Measurements from ENCODE around the gene PIM3. TPM values are rescaled to one million over a fixed set of nuclear protein-coding genes. Genes with fewer than 3 reads are reported as not detected.
A peak's percentile ranks its signal among the peaks of the same experiment; 100 is the strongest.

PIM3 gene
- total RNA-seq, 2 experiments from 2014 or later: 60.1 to 62.3 TPM

- Mint-ChIP-seq H3K36me3 (ENCODE audit: low read depth) (no peaks in the 10 kb centered on the region), H3K27me3 (peaks cover 7% of the 10 kb centered on the region), H3K9me3 (peaks cover 6% of the 10 kb centered on the region), H3K4me1 (peaks cover 14% of the 10 kb centered on the region), H3K4me3 (no peak overlapping the region), H3K27ac (no peak overlapping the region)
- ChIA-PET CTCF (interaction anchor here (0.8 kb wide), 1 partner anchor 34 kb away, joined by 4 read pairs; no protein-coding TSS in a partner anchor), POLR2A (no interaction called here)
- DNase-seq: no peak
Observed at GRCh38 chr22:49996119-49996517, 35.5 kb downstream of the PIM3 start.

GRCh38 chr22:49996518-49997250 lies 36.1 kb downstream of the PIM3 start:
- Mint-ChIP-seq H3K36me3 (ENCODE audit: low read depth) (no peaks in the 10 kb centered on the region), H3K9me3 (peaks cover 2% of the 10 kb centered on the region), H3K4me1 (peaks cover 14% of the 10 kb centered on the region), H3K27ac (no peak overlapping the region), H3K4me3 (no peak overlapping the region), H3K27me3 (peaks cover 4% of the 10 kb centered on the region)
- CTCF ChIA-PET: interaction anchor here (0.8 kb wide), 1 partner anchor 34 kb away, joined by 4 read pairs; no protein-coding TSS in a partner anchor
- POLR2A ChIA-PET: no interaction called here
- no peak for DNase-seq

GRCh38 chr22:49997251-49997599 lies 36.7 kb downstream of the PIM3 start:
- H3K27me3 Mint-ChIP-seq: peaks cover 1% of the 10 kb centered on the region
- no peaks in the 10 kb centered on the region for H3K36me3 Mint-ChIP-seq (ENCODE audit: low read depth)
- no peak for DNase-seq
- no peak overlapping the region for H3K27ac Mint-ChIP-seq
- CTCF ChIA-PET: interaction anchor here (1.2 kb wide), 1 partner anchor 33 kb away, joined by 4 read pairs; no protein-coding TSS in a partner anchor
- POLR2A ChIA-PET: no interaction called here
- H3K4me1 Mint-ChIP-seq: peaks cover 14% of the 10 kb centered on the region
- no peak overlapping the region for H3K4me3 Mint-ChIP-seq
- H3K9me3 Mint-ChIP-seq: no peaks in the 10 kb centered on the region

- ChIA-PET POLR2A (no interaction called here), CTCF (interaction anchor here (1.1 to 1.2 kb wide), 2 partner anchors 15 to 32 kb away, joined by 3 to 4 read pairs; no protein-coding TSS in a partner anchor)
- no peak overlapping the region for H3K4me3 Mint-ChIP-seq
- H3K27me3 Mint-ChIP-seq: peaks cover 1% of the 10 kb centered on the region
- no peak overlapping the region for H3K27ac Mint-ChIP-seq
- peaks cover 14% of the 10 kb centered on the region for H3K4me1 Mint-ChIP-seq
- no peaks in the 10 kb centered on the region for H3K36me3 Mint-ChIP-seq (ENCODE audit: low read depth)
- no peaks in the 10 kb centered on the region for H3K9me3 Mint-ChIP-seq
- DNase-seq: no peak
Observed at GRCh38 chr22:49997932-49998717, 37.6 kb downstream of the PIM3 start.

- H3K36me3 Mint-ChIP-seq (ENCODE audit: low read depth): no peaks in the 10 kb centered on the region
- ChIA-PET POLR2A (no interaction called here), CTCF (interaction anchor here (1.1 kb wide), 1 partner anchor 15 kb away, joined by 3 read pairs; no protein-coding TSS in a partner anchor)
- no peaks in the 10 kb centered on the region for H3K27me3 Mint-ChIP-seq
- DNase-seq: no peak
- no peaks in the 10 kb centered on the region for H3K9me3 Mint-ChIP-seq
- no peak overlapping the region for H3K4me3 Mint-ChIP-seq
- peaks cover 11% of the 10 kb centered on the region for H3K4me1 Mint-ChIP-seq
- H3K27ac Mint-ChIP-seq: no peak overlapping the region
Observed at GRCh38 chr22:49998718-49999062, 38.1 kb downstream of the PIM3 start.

- ChIA-PET POLR2A (no interaction called here), CTCF (no interaction called here)
- peaks cover 11% of the 10 kb centered on the region for H3K4me1 Mint-ChIP-seq
- H3K27ac Mint-ChIP-seq: no peak overlapping the region
- no peaks in the 10 kb centered on the region for H3K9me3 Mint-ChIP-seq
- DNase-seq: peak; percentile 16
- no peak overlapping the region for H3K4me3 Mint-ChIP-seq
- H3K36me3 Mint-ChIP-seq (ENCODE audit: low read depth): no peaks in the 10 kb centered on the region
- no peaks in the 10 kb centered on the region for H3K27me3 Mint-ChIP-seq
Observed at GRCh38 chr22:49999063-49999945, 38.7 kb downstream of the PIM3 start.

GRCh38 chr22:49999946-50000586 lies 39.5 kb downstream of the PIM3 start:
- H3K27me3 Mint-ChIP-seq: peaks cover 1% of the 10 kb centered on the region
- peaks cover 13% of the 10 kb centered on the region for H3K4me1 Mint-ChIP-seq
- H3K4me3 Mint-ChIP-seq: no peak overlapping the region
- no peaks in the 10 kb centered on the region for H3K9me3 Mint-ChIP-seq
- no peak overlapping the region for H3K27ac Mint-ChIP-seq
- ChIA-PET CTCF (no interaction called here), POLR2A (no interaction called here)
- no peak for DNase-seq
- no peaks in the 10 kb centered on the region for H3K36me3 Mint-ChIP-seq (ENCODE audit: low read depth)

- Mint-ChIP-seq H3K27me3 (peaks cover 3% of the 10 kb centered on the region), H3K9me3 (no peaks in the 10 kb centered on the region), H3K4me3 (no peak overlapping the region), H3K4me1 (peaks cover 15% of the 10 kb centered on the region), H3K36me3 (ENCODE audit: low read depth) (no peaks in the 10 kb centered on the region), H3K27ac (no peak overlapping the region)
- POLR2A ChIA-PET: no interaction called here
- CTCF ChIA-PET: no interaction called here
- no peak for DNase-seq
Observed at GRCh38 chr22:50000587-50001387, 40.2 kb downstream of the PIM3 start.

- H3K9me3 Mint-ChIP-seq: no peaks in the 10 kb centered on the region
- CTCF ChIA-PET: no interaction called here
- no peak for DNase-seq
- no peak overlapping the region for H3K27ac Mint-ChIP-seq
- H3K4me1 Mint-ChIP-seq: peaks cover 15% of the 10 kb centered on the region
- H3K27me3 Mint-ChIP-seq: peaks cover 3% of the 10 kb centered on the region
- no peaks in the 10 kb centered on the region for H3K36me3 Mint-ChIP-seq (ENCODE audit: low read depth)
- POLR2A ChIA-PET: interaction anchor here (1.4 kb wide), 1 partner anchor 10 kb away, joined by 3 read pairs; no protein-coding TSS in a partner anchor
- no peak overlapping the region for H3K4me3 Mint-ChIP-seq
Observed at GRCh38 chr22:50001388-50002231, 41.0 kb downstream of the PIM3 start.

GRCh38 chr22:50002791-50003190 lies 42.2 kb downstream of the PIM3 start:
- no peaks in the 10 kb centered on the region for H3K9me3 Mint-ChIP-seq
- POLR2A ChIA-PET: interaction anchor here (1.4 kb wide), 1 partner anchor 9 kb away, joined by 3 read pairs; no protein-coding TSS in a partner anchor
- H3K4me1 Mint-ChIP-seq: peaks cover 11% of the 10 kb centered on the region
- H3K4me3 Mint-ChIP-seq: no peak overlapping the region
- no peaks in the 10 kb centered on the region for H3K36me3 Mint-ChIP-seq (ENCODE audit: low read depth)
- CTCF ChIA-PET: interaction anchor here (0.6 kb wide), 1 partner anchor 211 kb away, joined by 3 read pairs; no protein-coding TSS in a partner anchor
- no peak overlapping the region for H3K27ac Mint-ChIP-seq
- DNase-seq: no peak
- H3K27me3 Mint-ChIP-seq: peaks cover 3% of the 10 kb centered on the region

- POLR2A ChIA-PET: interaction anchor here (0.7 kb wide), 1 partner anchor 10 kb away, joined by 3 read pairs; no protein-coding TSS in a partner anchor
- H3K36me3 Mint-ChIP-seq (ENCODE audit: low read depth): no peaks in the 10 kb centered on the region
- DNase-seq: no peak
- H3K27me3 Mint-ChIP-seq: peaks cover 8% of the 10 kb centered on the region
- no peak overlapping the region for H3K27ac Mint-ChIP-seq
- H3K4me1 Mint-ChIP-seq: peaks cover 3% of the 10 kb centered on the region
- CTCF ChIA-PET: interaction anchor here (1.3 kb wide), 1 partner anchor 26 kb away, joined by 4 read pairs; no protein-coding TSS in a partner anchor
- no peak overlapping the region for H3K4me3 Mint-ChIP-seq
- no peaks in the 10 kb centered on the region for H3K9me3 Mint-ChIP-seq
Observed at GRCh38 chr22:50004918-50005317, 44.3 kb downstream of the PIM3 start.
